Midbrain (tissue), 1 donor: Measurements from ENCODE around the gene TMEM45B.
"Not testable (repeated sequence)": the region's sequence is repeated elsewhere in the genome, so short reads cannot be mapped to it uniquely, and the experiment has no call there.

Experiments used
- DNase-seq: peaks from one replicate; lab custom pipeline; 2025; lab: John Stamatoyannopoulos, UW

The TMEM45B gene

DNA sequence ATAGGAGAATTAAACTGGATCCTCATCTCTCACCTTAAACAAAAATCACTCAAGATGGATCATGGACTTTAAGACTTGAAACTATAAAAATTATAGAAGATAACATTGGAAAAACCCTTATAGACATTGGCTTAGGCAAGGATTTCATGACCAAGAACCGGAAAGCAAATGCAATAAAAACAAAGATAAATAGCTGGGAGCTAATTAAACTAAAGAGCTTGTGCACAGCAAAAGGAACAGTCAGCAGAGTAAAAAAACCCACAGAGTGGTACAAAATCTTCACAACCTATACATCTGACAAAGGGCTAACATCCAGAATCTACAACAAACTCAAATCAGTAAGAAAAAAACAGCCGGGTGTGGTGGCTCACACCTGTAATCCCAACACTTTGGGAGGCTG lies 7.4 kb upstream of the TMEM45B start:
- not testable (repeated sequence) for DNase-seq

- DNase-seq: no peak
Observed at GRCh38 chr11:129813231-129813791, 2.3 kb upstream of the TMEM45B start.

- DNase-seq: no peak
Observed at GRCh38 chr11:129814244-129815014, 1.2 kb upstream of the TMEM45B start.

GRCh38 chr11:129817534-129818051 lies 1.9 kb downstream of the TMEM45B start:
- no peak for DNase-seq

- DNase-seq: not testable (repeated sequence)
Observed at GRCh38 chr11:129818236-129818635, 2.6 kb downstream of the TMEM45B start.

GRCh38 chr11:129819237-129819636 lies 3.6 kb downstream of the TMEM45B start:
- DNase-seq: no peak

DNA sequence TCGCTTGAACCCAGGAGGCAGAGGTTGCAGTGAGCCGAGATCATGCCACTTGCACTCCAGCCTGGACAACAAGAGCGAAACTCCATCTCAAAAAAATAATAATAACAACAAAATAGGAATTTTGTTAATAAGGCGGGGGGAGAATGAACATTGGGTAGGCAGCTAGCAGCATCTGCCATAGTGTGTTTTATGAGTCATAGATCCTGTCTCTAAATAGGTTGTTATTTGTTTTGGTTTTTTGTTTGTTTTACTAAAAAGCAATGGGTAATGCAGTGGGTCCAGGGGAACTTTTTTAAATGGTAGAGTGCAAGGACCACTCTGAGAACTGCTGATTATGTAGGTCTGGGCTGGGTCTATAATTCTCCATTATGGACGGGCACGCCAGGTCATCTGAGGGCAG lies 4.6 kb downstream of the TMEM45B start:
- DNase-seq: not testable (repeated sequence)

DNA sequence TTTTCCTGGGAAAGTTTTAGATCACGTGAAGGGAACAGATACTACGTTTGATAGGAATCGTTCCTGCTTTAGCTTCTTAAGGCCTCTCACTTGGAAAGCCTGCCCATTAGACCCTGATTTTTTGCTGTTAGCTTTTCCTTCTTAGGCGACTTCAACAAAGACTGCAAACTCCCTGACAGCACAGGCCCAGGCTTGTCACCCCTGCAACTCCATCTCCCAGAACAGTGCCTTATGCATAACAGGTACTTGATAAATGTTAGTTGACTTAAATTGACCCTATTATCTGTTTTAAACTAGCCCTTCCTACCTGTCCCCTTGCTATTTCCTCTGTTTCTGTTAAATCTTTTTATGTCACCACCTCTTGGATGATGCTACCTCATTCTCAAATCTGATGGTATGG lies 7.6 kb downstream of the TMEM45B start:
- DNase-seq: not testable (repeated sequence)

- DNase-seq: not testable (repeated sequence)
Observed at GRCh38 chr11:129823799-129824198, 8.2 kb downstream of the TMEM45B start.

DNA sequence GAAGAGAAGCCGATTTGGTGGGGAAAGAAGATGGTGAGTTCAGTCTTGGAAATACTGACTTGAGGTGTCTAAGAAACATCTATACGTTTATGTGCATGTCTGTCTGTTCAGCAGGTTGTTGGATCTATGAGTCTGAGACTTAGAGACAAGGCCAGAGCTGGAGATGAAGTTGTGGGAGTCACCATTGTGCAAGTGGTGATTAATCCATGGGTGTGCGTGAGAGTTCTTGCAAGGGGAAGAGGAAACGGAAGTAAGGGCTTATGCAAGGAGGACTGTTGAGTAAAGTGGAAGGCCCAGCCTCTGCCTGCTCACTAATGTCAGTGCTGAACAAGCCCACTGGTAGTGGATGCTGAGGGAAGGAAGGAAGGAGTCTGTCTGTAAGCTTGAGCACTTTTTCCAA lies 9.7 kb downstream of the TMEM45B start:
- DNase-seq: no peak

- DNase-seq: no peak
Observed at GRCh38 chr11:129828301-129828836, 12.7 kb downstream of the TMEM45B start.

DNA sequence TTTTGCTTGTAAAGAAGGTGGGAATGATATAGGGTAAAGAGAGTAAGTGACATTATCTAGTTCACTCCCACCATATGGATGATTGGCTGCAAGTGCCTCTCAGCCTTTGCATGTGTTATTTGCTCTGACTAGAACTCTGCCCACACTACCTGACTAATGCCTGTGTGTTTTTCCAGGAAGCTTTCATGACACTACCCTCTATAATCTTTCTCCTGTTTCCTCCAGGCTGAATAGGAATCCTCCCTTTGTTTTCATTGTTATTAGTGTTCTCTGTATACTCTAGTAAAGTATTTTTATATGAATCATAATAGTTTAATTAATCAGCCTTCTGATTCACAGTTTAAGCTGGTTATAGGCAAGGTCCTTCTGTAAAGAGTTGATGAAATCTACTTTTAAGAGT lies 13.8 kb downstream of the TMEM45B start:
- DNase-seq: not testable (repeated sequence)

GRCh38 chr11:129831227-129831626 lies 15.6 kb downstream of the TMEM45B start:
- DNase-seq: not testable (repeated sequence)

- not testable (repeated sequence) for DNase-seq
Observed at GRCh38 chr11:129833260-129833659, 17.6 kb downstream of the TMEM45B start.

DNA sequence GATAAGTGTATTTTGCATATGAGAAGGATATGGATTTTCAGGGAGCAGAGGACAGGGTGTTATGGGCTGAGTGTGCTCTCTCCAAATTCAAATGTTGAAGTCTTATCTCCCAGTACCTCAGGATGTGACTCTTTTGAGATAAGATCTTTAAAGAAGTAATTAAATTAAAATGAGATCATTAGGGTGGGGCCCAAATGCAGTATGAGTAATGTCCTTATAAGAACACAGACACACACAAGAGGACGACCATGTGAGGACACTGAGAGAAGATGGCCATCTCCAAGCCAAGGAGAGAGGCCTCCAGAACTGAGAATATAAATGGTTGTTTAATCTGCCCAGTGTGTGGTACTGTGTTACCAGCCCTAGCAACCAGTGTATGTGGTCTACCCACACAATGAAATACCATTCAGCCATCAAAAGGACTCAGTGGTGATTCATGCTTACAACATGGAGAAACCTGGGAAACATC lies 20.8 kb downstream of the TMEM45B start:
- not testable (repeated sequence) for DNase-seq

DNA sequence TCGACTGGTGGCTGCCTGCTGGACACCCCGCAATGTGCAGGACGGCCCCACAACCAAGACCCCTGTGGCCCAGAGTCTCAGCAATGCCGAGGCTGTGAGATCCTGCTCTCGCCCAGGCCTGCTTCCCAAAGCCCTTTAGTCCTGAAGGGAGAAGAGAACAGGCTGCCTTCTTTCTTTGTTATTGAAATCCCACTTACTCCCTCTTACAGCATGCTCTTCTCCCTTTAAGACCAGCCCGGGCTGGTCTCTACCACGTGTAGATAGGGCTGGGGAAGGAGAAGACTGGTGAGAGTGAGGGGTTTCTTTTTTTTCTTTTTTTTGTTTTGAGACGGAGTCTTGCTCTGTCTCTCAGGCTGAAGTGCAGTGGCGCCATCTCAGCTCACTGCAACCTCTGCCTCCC lies 21.3 kb downstream of the TMEM45B start:
- DNase-seq: no peak

DNA sequence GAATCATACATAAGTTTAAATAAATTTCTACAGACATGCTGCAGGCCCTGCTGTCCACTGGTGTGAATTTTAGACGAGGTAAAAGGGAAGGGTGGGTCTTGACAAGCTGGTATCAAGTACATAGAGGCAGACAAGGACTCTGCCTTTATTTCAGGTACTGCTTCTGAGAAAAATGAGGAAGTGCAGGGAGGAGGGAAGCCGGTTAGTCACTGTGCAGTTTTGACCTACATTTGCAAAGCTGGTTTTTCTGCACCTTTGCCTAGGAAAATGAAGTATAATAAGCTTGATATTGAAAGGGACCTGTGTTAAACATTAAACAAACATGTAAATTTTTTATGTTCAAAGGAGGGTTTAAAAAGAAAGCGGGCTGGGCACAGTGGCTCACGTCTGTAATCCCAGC lies 24.6 kb downstream of the TMEM45B start:
- no peak for DNase-seq

GRCh38 chr11:129842138-129842537 lies 26.5 kb downstream of the TMEM45B start:
- no peak for DNase-seq

DNA sequence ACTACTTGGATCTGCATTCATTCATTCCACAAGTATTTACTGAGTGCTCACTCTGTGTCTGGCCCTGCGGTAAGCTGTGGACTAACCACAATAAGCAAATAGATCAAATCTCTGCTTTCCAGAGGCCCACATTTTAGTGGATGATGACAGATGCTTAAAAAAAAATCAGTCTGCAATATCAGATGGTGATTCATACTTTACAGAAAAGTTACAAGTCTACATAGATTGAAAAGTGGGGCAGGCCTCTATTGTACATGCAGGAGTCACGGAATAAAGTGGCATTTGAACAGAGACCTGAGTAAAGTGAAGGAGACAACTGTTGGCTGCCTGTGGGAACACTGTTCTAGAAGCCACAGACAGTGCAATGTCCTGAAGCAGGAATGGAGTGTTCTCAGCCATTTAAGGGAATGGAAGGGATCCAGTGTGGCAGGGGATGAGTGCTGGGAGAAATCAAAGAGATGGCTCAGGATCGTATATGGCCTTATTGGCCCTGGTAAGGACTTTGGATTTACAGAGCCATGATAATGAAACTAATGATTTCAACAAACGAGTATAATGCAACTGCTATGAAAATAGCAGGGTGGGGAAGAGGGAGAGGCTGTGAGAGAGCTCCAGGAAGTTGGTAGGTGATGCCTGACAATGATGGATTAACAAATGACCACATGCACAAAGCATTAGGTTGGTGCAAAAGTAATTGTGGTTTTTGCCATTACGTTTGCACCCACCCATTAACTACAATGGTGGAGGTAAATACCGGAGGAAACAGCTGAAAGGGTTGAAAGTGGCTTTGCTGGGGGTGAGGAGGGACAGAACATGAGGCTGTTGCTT lies 31.1 kb downstream of the TMEM45B start:
- DNase-seq: no peak

GRCh38 chr11:129847361-129847760 lies 31.7 kb downstream of the TMEM45B start:
- not testable (repeated sequence) for DNase-seq

DNA sequence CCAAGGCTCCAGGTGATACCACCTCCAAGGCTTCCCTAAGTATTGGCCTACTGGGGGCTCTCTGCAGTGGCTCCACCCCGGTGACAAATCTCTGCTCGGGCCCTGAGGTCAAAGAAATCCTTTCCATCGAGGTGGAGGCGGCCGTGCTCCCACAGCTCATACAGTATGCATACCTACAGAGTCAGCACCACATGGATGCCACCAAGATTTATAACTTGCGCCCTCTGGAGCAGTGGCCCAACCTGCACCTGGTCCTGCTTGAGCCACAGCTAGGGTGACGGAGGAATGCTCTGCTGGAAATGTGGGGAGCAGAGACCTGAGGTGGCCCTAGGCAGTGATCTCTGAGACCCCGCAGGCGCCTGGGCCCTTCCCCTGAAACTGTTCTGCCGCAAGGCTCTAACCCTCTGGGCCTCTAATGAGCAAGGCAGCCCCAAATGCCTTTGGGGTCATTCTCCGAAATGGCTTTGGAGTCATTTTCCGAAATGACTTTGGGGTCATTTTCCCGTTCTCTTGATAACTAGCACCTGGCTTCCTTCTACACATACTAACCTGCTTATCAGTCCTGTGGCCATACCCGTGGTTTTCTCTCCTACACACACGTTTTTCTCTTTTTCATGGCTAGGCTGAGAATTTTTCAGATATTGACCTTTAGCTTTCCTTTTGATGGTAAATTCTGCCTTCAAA lies 33.9 kb downstream of the TMEM45B start:
- no peak for DNase-seq
